GM12872 (cell line): ENCODE data around the gene CDC42EP3.

Source experiments
- TF ChIP-seq, protein P1 (sequence below): IDR thresholded peaks from 3 replicates; pipeline ENCODE4 v1.5.1; 2011; ENCODE audit warnings: low read depth, mild to moderate bottlenecking, low read length, moderate library complexity; ENCODE audit not compliant: insufficient read depth

The CDC42EP3 gene

DNA sequence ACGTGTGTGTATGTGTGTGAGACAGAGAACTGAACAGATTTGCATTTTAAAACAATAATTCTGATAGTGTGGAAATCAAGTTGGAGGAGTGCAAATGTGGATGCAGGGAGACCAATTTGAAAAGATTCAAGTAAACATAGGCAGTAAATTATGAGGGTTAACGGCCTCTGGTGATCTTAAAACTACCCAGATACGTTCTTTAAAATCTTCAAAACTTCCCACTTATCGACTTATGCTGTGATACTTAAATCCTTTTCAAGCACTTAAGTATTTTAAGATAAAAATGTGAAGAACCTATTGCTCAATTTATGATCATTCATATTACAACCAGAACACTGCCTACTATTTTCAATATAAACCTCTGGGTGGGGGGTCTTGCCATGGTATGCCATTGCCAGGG lies 37.7 kb upstream of the CDC42EP3 start:
- TF ChIP-seq, protein P1, sequence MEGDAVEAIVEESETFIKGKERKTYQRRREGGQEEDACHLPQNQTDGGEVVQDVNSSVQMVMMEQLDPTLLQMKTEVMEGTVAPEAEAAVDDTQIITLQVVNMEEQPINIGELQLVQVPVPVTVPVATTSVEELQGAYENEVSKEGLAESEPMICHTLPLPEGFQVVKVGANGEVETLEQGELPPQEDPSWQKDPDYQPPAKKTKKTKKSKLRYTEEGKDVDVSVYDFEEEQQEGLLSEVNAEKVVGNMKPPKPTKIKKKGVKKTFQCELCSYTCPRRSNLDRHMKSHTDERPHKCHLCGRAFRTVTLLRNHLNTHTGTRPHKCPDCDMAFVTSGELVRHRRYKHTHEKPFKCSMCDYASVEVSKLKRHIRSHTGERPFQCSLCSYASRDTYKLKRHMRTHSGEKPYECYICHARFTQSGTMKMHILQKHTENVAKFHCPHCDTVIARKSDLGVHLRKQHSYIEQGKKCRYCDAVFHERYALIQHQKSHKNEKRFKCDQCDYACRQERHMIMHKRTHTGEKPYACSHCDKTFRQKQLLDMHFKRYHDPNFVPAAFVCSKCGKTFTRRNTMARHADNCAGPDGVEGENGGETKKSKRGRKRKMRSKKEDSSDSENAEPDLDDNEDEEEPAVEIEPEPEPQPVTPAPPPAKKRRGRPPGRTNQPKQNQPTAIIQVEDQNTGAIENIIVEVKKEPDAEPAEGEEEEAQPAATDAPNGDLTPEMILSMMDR = no peak

DNA sequence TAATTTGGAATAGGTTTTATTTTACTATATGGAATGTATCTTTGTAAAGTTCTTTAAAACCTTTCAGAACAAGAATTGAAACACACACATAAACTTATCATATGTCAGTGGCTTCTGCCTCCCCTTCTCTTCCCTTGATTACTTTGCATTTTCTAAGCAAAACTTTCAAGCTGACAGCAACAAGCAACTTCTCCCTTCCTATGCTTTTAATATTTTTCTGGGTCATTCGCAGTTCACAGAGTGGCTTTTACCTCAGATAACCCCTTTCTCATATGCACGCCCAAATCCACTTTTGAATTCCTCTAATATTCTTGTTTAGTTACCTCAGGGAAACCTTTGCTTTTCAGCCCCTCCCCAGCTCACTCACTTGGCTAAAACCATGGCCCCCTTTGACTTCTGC lies 36.7 kb upstream of the CDC42EP3 start:
- TF ChIP-seq, protein P1 = no peak

GRCh38 chr2:37707393-37707792 lies 36.0 kb upstream of the CDC42EP3 start:
- TF ChIP-seq, protein P1 = no peak

GRCh38 chr2:37706334-37707183 lies 35.1 kb upstream of the CDC42EP3 start:
- TF ChIP-seq, protein P1 = no peak

- TF ChIP-seq, protein P1 = no peak
These were observed 33.7 kb upstream of the CDC42EP3 start for GRCh38 chr2:37705191-37705590.

DNA sequence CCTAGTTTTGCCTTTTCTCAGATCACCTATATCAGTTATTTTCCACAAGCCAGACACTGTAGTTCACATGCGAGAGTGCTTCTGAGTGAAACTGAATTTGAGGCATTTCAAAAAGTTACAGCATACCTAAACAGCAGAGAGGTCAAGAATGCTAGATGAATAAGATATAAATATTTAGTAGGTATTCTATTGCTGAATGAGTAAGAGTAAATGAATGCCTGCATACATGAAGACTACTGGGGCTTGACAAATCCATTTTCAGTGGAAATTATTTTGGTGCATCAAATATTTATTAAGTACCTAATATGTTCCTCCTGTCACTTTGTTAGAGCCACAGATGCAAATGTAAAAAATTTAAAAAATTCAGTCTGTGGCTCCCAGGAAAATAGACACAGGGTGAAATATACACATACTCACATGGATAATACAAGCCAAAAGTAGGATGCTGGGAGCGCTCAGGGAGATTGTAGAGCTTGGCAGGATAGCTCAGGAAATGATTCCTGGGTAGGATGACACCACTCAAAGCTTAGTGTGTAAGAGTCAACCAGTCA lies 27.6 kb upstream of the CDC42EP3 start:
- TF ChIP-seq, protein P1 = no peak

DNA sequence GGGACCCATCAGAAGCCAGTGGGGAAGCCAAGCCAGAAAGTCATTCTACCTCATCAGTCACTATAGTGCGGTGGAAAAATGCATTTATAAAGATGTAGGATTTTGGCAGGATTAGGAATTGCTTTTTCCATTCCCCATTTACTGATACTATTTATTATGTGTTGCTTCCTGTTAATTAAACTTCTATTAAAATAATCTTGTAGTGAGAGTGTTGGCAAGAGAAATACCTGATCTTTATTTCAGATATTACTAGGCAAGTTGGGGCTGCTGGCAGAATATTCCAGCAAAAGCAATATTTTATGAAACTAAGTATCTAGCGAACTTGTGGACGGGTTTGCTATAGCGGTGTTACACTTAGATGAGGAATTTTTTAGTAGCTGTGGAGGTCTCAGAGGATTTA lies 23.9 kb upstream of the CDC42EP3 start:
- TF ChIP-seq, protein P1 = no peak
